NCI-H774 (cell line): Measurements from ENCODE around the gene DCAF16.

Source experiments
- DNase-seq: peaks from one replicate; lab custom pipeline; 2025; lab: John Stamatoyannopoulos, UW

Gene DCAF16

GRCh38 chr4:17781300-17782287 is 29.0 kb downstream of the DCAF16 start, which contains the start of gene FAM184B:
Gene FAM184B, minus strand, starts transcription at chr4:17781621. Its CDS starts 322 bp downstream, at chr4:17781299.
- no peak for DNase-seq

GRCh38 chr4:17780501-17781299 is 29.9 kb downstream of the DCAF16 start:
- DNase-seq: peak; percentile 77

- no peak for DNase-seq
Measured at GRCh38 chr4:17778431-17778830, 32.1 kb downstream of the DCAF16 start.

GRCh38 chr4:17773135-17773698 is 37.3 kb downstream of the DCAF16 start:
- DNase-seq: no peak

- no peak for DNase-seq
Measured at GRCh38 chr4:17771284-17771908, 39.2 kb downstream of the DCAF16 start.

GRCh38 chr4:17770845-17771244 is 39.7 kb downstream of the DCAF16 start:
- DNase-seq: no peak

GRCh38 chr4:17769406-17770174 is 41.0 kb downstream of the DCAF16 start:
- no peak for DNase-seq

GRCh38 chr4:17766826-17767458 is 43.6 kb downstream of the DCAF16 start:
- DNase-seq: no peak

GRCh38 chr4:17765514-17766286 is 44.9 kb downstream of the DCAF16 start:
- DNase-seq: no peak

- DNase-seq: no peak
Measured at GRCh38 chr4:17763931-17764330, 46.6 kb downstream of the DCAF16 start.

GRCh38 chr4:17763416-17763815 is 47.1 kb downstream of the DCAF16 start:
- DNase-seq: no peak

GRCh38 chr4:17762726-17763125 is 47.8 kb downstream of the DCAF16 start:
- no peak for DNase-seq

- DNase-seq: no peak
Measured at GRCh38 chr4:17761062-17761461, 49.5 kb downstream of the DCAF16 start.

GRCh38 chr4:17760626-17761025 is 49.9 kb downstream of the DCAF16 start:
- no peak for DNase-seq

GRCh38 chr4:17758485-17758884 is 52.1 kb downstream of the DCAF16 start:
- peak; percentile 11 for DNase-seq

- no peak for DNase-seq
Measured at GRCh38 chr4:17757621-17758020, 52.9 kb downstream of the DCAF16 start.

- DNase-seq: no peak
Measured at GRCh38 chr4:17753646-17754045, 56.9 kb downstream of the DCAF16 start.
